Measurements from ENCODE around the gene PRRC2C.

GRCh38 chr1:171532520-171532919 is 47.2 kb downstream of the PRRC2C start:
- TF ChIP-seq POLR2AphosphoS5 (IDR thresholded peaks at IDR 0.05): no peak
- TF ChIP-seq CTCF (IDR thresholded peaks at IDR 0.05): no peak
